ENCODE measurements around the gene EFR3B.
A peak's percentile ranks its signal among the peaks of the same experiment; 100 is the strongest.
"Not testable (repeated sequence)": the region's sequence is repeated elsewhere in the genome, so short reads cannot be mapped to it uniquely, and the experiment has no call there.

The EFR3B gene, protein sequence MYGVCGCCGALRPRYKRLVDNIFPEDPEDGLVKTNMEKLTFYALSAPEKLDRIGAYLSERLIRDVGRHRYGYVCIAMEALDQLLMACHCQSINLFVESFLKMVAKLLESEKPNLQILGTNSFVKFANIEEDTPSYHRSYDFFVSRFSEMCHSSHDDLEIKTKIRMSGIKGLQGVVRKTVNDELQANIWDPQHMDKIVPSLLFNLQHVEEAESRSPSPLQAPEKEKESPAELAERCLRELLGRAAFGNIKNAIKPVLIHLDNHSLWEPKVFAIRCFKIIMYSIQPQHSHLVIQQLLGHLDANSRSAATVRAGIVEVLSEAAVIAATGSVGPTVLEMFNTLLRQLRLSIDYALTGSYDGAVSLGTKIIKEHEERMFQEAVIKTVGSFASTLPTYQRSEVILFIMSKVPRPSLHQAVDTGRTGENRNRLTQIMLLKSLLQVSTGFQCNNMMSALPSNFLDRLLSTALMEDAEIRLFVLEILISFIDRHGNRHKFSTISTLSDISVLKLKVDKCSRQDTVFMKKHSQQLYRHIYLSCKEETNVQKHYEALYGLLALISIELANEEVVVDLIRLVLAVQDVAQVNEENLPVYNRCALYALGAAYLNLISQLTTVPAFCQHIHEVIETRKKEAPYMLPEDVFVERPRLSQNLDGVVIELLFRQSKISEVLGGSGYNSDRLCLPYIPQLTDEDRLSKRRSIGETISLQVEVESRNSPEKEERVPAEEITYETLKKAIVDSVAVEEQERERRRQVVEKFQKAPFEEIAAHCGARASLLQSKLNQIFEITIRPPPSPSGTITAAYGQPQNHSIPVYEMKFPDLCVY
- long read RNA-seq, donor 1 = 0 reads
- long read RNA-seq, donor 2 = 0 reads
- long read RNA-seq, donor 3 = 0 reads
- long read RNA-seq, donor 4 = 0 reads
- long read RNA-seq, donor 5 = 0 reads
- long read RNA-seq, donor 6 = 0 reads
- long read RNA-seq, donor 7 = 0 reads
- long read RNA-seq, donor 8 = 0 reads

DNA sequence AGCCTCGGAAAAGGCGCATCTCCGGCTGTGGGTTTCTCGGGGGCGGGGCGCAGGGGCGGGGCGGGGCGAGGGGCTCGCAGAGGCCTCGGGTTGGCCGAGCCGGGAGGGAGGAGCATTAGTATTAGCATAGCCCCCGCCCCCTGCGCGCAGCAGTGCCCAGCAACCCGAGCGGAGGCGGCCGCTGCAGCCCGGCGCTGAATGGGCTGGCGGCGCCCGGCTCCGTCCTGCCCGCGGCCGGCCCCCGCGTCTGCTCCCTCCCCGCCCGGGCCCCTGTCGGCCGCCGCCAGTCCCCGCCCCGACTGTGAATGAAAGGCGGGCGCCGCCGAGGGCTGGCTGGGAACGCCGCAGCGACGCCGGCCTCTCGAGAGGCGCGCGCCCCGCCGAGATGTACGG is at the start of gene EFR3B:
EFR3B (plus strand) TSS at position 149 of the 393 bp plus-strand sequence; CDS start at position 386, 237 bp downstream.
- DNase-seq = no peak

DNA sequence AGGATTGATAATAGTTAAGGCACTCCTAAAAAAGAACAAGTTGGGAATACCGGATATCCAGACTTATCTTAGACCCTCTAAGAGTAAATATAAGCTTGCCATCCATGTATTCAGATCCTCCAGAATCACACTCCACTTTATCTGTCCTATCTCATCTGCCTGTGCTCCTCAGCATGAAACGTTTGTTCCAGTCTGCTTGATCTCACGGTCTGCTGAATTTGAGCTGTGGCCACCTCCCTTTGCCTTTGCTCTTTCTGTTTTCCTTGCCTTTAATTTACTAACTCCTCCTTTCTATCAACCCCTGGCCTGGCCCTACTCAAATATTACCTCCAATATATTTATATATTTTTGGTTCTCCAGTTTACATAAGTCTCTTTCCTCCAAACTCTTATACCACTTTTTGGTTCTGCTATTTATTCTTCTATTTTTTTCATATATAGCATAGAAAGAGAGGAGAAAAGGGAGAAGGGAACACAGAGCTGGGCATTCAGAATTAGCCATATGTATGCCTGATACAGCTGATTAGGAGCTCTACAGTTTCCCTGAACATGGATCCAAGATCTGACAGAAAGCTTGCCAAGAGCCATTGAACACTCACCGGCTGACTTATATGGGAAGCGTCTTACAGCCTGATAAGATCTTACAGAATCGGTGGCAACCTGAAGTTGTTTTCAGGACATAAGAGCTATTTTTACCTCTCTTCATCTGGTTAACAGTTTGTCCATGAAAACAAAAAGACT is 48.3 kb upstream of the EFR3B start:
- no peak for DNase-seq

DNA sequence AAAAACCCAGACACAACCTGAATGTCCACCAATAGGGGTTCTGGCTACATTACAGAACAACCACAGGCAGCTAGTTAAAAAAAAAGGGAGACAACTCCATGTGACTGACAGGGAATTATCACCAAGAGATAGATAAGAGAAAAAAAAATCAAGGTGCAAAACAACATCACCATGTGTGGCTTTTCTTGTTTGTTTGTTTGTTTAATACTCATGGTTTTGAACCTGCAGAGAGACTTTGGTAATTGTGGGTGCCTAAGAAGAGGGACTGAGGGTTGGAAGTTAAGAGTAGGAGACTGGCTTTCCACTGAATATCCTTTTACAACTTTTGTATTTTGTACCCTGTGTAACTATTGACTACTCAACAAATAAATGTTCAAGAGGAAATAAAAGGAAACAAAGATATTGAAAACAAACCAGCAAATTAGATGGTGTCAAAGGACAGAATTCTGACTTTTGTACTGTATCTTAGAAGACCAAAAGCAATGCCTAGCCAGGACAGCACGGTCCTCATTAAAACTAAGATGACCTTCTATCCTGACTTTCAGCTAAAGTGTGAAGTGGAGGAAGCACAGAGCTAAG is 47.6 kb upstream of the EFR3B start:
- DNase-seq = no peak

DNA sequence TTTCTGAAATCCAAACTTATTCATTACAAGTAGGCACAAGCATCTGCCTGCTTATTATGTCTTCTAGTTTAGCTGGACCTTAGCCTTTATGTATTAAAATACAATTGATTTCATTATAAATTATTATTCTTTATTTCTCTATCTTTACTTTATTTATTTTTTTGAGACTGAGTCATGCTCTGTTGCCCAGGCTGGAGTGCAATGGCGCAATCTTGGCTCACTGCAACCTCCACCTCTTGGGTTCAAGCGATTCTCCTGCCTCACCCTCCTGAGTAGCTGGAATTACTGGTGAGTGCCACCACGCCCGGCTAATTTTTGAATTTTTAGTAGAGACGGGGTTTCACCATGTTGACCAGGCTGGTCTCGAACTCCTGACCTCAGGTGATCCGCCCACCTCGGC is 42.8 kb upstream of the EFR3B start:
- not testable (repeated sequence) for DNase-seq

DNA sequence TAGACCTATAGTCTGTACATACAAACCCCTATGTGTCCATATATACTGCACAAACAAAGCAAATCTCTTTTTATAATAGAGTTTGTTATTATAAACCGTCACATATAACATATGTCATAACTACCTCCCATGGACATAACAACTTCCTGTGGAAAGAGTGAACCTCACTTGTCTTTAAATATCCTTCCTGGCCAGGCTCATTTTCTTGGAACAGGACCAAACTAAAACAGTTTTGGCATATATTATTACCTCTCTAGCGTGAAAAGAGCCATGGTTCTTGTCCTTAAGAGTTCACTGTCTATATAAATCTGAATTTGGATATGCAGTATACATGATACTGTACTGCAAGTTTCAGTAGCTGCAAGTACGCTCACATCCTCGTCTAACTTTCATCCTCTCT is 41.8 kb upstream of the EFR3B start:
- no peak for DNase-seq

DNA sequence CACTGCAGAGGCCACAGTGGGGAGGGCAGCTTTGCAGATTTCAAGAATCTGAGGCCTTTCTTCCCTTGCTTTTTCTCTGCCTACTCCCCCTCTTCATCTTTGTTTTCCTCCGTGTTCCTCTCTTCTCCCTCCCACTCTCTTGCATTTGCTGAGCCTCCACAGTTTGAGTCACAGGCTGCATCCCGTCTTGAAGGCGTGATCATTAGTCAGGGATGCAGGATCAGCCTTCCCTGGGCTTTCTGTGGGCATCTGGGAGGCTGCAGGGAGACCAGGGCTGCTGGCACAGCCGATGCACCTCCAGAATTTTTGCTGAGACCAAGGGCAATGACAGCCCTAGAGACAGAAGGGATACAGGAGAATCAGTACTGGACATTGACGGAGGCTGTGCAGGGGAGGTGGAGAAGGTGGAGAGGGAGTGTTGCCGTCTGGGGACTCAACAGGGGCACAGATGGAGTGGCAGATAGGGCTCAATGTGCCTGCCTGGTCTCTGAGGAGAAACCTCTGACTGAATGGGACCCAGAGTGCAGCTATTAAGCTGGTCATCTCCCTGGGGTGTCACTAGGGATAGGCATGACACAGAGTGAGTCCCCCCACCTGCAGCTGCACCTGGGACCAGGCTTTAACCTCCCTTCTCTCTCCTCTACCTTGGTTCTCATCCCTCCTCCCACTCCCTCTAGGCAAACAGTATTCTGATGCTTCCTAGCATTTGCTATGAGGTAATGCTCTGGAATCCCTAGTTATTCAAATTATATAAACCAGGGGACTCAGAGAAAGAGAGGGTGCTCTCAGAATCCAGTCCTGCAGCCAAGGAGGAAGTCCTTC is 41.2 kb upstream of the EFR3B start:
- peak; percentile 9 for DNase-seq

DNA sequence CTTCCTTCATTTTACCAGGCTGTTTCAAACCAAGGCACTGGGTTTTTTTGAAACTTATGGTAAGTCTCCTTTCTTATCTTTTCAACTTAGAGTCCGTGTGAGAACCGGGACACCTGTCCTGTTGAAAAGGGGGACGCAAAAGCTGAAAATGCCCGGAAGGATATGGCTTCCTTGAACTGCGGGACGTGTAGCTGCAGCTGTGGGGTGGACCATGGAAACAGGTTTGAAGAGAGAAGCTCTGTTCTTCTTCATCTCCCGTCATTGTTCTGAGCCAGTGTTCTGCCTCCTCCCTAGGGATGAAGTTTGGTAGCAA is 40.6 kb upstream of the EFR3B start:
- DNase-seq = no peak

DNA sequence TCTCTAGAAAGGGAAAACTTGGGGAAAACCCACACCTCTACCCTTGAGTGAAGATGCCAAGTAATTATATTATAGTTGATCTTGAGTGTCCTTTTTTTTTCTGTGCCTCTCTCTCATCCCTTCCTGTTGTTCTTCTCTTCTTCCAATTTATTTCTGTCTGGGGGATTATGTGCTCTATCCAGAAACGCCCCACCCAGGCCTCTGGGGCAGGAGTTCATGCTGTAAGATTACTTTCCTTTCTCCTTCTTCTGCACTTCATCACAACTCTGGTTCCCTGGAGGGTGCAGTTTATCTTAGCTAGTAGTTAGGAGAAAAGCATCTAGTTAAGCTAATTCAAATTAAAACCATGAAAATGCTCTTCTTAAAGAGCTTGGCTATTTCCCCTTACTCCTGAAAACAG is 39.8 kb upstream of the EFR3B start:
- no peak for DNase-seq

DNA sequence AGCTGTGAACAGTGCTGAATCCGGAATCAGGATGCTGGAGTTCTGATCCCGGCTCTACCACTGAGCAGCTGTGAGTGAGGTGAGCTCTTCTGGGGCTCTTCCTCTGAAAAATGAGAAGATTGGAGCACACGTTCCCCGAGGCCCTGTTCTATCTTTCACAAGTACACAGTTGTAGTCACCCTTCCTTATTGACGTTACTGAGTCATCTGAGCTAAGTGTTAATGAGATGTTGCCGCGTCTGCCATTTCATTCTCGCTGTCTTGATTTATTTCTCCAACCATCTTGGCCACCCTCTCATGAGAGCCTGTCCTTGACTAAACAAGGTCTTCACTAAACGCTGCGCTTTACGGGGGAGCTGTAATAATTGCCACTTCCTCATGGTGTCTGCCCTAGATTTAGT is 31.9 kb upstream of the EFR3B start:
- DNase-seq = no peak

DNA sequence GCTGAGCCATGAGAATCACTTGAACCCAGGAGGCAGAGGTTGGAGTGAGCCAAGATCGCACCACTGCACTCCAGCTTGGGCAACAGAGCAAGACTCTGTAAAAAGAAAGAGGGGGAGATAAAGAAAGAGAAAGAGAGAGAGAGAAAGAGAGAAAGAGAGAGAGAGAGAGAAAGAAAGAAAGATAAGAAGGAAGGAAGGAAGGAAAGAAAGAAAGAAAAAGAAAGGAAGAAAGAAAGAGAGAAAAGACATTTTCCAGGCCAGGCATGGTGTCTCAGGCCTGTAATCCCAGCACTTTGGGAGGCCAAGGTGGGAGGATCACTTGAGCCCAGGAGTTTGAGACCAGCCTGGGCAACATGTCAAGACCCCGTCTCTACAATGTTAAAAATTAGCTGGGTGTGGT is 30.5 kb upstream of the EFR3B start:
- not testable (repeated sequence) for DNase-seq

DNA sequence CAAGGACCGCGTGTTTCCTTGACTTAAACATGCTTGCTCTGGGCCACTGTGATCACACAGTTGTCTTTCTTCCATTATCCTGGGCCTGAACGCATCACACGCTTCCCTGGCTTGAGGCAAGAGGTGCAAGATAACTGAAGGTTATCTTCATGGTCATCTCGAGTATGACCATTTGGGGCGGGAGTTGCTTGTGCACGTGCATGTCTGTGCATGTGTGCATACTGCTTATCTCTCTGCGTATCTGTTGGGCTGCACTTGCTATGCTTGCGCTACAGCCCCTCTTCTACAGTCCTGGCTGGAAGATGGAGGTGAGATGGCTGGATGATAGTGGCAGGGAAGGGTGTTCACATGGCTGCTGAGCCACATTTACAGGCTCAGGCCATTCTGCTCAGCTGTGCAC is 27.2 kb upstream of the EFR3B start:
- no peak for DNase-seq

DNA sequence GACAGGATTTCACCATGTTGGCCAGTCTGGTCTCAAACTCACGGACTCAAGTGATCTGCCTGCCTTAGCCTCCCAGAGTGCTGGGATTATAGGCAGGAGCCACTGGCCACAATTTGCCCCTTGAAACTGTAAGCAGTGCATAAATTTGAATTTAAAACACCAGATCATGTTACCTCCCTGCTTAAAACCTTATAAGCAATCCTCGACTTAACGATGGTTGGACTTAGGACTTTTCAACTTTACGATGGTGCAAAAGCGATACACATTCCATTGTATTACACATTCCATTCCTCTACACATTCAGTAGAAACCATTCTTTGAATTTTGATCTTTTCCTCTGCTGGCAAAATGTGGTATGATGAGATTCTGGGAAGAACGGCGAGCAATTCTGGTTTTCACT is 23.2 kb upstream of the EFR3B start:
- DNase-seq = no peak

DNA sequence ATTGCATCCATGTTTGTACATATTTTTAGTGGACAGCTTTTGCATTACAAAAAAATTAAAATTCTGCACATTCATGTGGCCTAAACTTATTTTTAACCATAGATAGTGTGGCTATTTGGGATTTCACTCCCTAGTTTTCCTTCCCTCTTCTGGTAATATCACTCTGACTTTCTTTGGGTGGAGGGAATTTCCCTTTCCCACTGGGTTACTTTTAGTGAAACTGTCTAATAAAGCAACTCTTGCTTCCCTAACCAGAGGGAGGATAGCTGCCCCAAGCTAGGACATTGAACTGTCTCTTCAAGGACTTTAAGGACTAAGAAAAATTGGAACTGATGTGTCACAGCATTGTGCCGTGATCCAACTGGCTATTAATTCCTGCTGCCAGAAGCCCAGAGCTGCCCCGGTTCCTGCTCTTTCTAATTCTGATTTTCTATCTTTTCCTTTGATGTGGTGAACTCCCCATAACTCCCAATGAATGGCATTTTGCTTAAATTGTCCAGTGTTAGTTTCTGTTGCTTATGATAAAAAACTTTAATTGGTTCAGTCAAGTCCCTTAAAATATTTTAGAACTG is 20.0 kb upstream of the EFR3B start:
- no peak for DNase-seq

DNA sequence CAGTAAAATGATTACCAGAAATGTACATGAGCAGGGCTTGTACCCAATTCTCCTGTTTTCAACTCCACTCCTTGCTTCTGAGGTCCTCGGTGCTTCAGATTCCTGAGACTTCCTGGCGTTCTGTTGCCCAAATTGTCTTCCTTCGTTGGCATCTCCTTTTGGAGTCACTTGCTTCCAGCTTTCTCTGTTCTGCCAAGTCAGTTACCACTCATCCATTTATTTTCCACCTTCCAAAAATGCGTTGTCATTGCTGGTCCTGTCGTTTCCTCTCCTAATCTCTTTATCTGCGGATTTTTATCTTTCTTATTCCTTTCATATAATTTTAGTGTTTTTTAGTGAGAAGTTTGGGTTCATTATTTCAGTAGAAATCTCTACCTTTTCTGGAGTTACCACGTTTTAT is 18.5 kb upstream of the EFR3B start:
- DNase-seq = no peak

DNA sequence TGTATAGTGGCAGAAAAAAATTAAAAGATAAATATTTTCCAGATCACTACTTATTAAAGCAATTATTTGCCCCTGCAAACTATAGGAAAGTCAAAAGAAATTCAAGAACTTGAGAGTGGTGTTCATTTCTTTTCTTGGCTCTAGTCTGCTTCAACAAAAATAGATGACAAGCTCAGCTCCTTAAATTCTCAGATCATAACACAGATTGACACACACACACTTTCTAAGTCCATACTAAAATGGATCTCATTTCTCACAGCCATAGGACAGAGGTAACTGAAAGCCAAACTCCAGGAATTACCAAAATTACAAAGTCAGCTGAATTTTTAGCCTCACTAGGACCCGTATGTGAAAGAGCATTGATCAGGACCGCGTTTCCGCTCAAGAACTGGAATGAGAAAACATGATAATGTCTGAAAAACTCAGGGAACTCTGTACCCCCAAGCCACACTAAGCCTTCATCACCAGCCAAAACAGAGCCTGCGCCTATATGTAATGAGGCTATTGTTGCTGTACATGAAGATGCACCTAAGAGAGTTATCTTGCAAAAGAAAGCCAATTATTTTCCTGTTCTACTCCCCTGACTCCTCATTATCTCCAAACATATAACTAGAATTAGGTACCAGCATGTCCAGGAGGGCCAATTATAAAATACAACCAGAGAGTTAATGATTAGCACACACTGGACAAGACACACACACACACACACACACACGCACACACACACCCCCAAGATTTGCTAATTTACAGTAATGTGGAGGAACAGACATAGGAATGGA is 16.5 kb upstream of the EFR3B start:
- no peak for DNase-seq

DNA sequence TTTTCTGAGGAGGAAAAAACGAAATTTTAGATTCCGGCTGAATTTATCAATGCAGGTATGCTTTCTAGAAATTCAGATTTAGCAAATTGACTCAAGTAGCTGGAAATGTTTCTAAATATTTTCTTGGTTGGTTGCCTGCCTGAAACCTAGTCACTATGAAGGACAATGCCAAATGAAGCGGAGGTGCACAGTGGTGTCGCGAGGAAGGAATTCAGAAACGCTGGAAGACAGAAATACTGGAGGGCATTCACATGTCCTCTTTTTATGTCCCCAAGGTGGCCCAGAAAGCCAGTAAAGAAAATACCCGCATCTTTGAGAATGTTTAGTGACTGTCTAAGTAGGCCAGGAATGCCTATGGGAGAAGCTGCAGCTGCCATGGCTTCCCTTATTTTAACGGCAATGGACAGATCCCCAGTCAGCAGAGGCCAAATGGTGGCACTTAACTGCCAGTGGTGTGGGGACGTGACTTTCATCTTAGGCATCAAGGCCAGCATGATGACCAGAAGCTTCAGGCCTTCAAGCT is 15.8 kb upstream of the EFR3B start:
- DNase-seq = no peak

DNA sequence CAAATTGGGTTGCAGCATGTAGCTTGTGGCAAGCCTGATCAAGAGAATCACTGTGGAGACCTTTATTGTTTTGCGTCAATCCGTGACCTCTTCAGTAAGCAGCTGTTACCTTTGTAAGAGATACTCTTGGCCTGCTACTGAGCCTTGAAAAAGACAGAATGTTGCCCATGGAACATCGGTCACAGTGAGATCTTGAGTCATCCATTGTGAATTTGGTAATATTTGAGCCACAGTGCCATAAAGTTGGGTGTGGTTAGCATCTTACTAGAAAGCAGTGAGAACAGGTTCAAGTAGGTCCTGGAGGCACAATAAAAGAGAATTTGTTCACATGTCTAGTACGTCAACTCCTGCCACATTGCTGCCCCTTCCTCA is 12.7 kb upstream of the EFR3B start:
- DNase-seq = no peak

DNA sequence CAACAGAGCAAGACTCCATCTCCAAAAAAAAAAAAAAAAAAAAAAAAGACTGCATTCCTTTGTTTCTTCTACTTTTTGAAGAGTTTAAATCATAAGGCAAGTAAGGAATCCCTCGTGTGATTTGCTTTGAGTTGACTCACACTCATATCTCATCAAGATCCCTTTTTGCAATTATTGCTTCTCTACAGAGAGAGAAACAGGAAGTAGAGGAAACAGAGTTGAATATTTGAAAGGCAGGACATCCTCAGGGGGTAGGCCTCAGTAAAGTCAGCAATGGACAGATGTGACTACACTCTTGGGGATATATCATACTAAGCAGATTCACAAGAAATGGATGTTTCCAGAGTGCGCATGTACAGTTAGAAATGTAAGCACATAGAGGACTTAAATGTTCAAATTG is 11.2 kb upstream of the EFR3B start:
- DNase-seq = no peak

DNA sequence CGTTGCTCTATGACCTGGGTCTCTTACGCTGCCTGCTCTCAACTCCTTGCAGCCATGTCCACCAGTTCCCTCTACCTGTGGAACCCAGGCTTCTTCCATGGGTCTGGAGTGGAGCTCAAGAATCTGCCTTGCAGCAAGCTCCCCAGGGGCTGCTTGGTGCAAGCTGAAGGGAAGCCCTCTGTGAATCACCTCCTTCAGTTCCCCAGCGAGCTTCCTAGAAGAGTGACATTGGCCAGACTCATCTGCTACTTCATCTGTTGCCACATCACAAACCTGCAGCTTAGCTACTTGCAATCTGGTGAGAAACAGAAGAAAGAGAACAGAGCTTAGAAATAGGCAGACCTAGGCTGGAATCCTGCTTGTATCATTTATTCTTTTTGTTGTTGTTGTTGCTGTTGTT is 9.8 kb upstream of the EFR3B start:
- DNase-seq = no peak

DNA sequence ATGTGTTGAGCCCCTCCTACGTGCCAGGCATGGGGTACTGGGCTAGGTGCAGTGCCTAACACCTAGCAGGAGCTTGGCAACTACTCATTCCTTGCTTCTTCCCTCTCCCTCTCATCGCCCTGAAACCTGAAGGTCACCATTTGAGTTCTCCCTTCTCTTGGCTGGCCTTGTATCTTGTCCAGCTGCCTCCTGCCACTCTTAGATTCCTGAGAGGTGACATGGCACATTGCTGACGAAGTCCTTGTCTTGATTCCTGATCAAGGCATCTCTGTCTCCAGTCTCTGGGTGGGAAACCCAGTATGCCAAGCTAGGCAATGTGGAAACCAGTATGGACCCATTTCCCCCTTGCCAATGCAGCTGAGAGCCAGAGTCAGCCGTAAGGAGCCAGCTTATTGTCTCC is 9.0 kb upstream of the EFR3B start:
- DNase-seq = no peak

Data from right kidney (tissue), 9 donors.